H1 (cell line): ENCODE data around the gene ZNF398. TPM values are rescaled to one million over a fixed set of nuclear protein-coding genes. Genes with fewer than 3 reads are reported as not detected.

Experiments used
- CTCF ChIA-PET: fragments of 300-600 bp; sonication (Branson Sonifier 250); formaldehyde crosslinking; loops from one replicate; lab custom pipeline; 2021; ENCODE audit not compliant: partially characterized antibody; lab: Charles Lee
- POLR2A ChIA-PET: fragments of 300-600 bp; sonication (Branson Sonifier 250); formaldehyde crosslinking; loops from one replicate; lab custom pipeline; 2021; ENCODE audit warnings: inconsistent platforms; ENCODE audit not compliant: partially characterized antibody; lab: Charles Lee
- DNase-seq, 2 experiments: peaks; one replicate each; pipeline versions ENCODE4 v3.0.0 to v3.0.0-alpha.2; 2010 to 2022; ENCODE audit warnings: low spot score in 2 of 2, low read depth in 1 of 2, mixed read lengths in 1 of 2
- FAIRE-seq: peaks from 2 replicates; lab custom pipeline; 2011; peaks lifted over from hg19 to GRCh38; lab: Jason Lieb, UNC
- H2AFZ ChIP-seq: 2 replicates; pipeline ENCODE4 v1.8.1; 2012; ENCODE audit warnings: low read length, inconsistent platforms
- H2AK5ac ChIP-seq: 2 replicates; pipeline ENCODE4 v1.6.1; 2013; ENCODE audit warnings: low read depth, low read length
- H2BK120ac ChIP-seq: replicated peaks from 2 replicates; pipeline ENCODE3; 2013; ENCODE audit warnings: low read depth, low read length, inconsistent platforms
- H2BK12ac ChIP-seq: 2 replicates; pipeline ENCODE4 v1.6.1; 2013; ENCODE audit warnings: low read depth, low read length
- H2BK15ac ChIP-seq: 2 replicates; pipeline ENCODE4 v1.6.1; 2013; ENCODE audit warnings: low read length
- H2BK20ac ChIP-seq: 2 replicates; pipeline ENCODE4 v1.6.1; 2013; ENCODE audit warnings: low read length
- H2BK5ac ChIP-seq: 2 replicates; pipeline ENCODE4 v1.6.1; 2013; ENCODE audit warnings: low read depth, low read length
- H3K14ac ChIP-seq: 2 replicates; pipeline ENCODE4 v1.6.1; 2013; ENCODE audit warnings: inconsistent platforms; ENCODE audit not compliant: insufficient read length
- H3K18ac ChIP-seq: 2 replicates; pipeline ENCODE4 v1.6.1; 2013; ENCODE audit warnings: low read length; ENCODE audit errors: extremely low read depth
- H3K23ac ChIP-seq: 2 replicates; pipeline ENCODE4 v1.6.1; 2013; ENCODE audit warnings: inconsistent platforms; ENCODE audit not compliant: insufficient read length
- H3K23me2 ChIP-seq: 2 replicates; pipeline ENCODE4 v1.6.1; 2013; ENCODE audit warnings: low read depth, low read length
- H3K27ac ChIP-seq: 2 replicates; pipeline ENCODE4 v1.6.1; 2011; ENCODE audit warnings: low read depth, low read length, inconsistent platforms
- H3K27me3 ChIP-seq, 4 experiments: replicated peaks in 1 of 4; 1 replicate in 1 of 4; 2 replicates in 3 of 4; pipeline versions ENCODE4 v1.6.1 to v1.8.1; 2011 to 2013; ENCODE audit warnings: low read length in 3 of 4, mild to moderate bottlenecking in 3 of 4, inconsistent platforms in 2 of 4, mixed read lengths in 2 of 4, moderate library complexity in 1 of 4; ENCODE audit not compliant: control insufficient read depth in 3 of 4, insufficient read depth in 3 of 4; ENCODE audit errors: extremely low read depth in 1 of 4
- H3K36me3 ChIP-seq, 4 experiments: 2 replicates each; pipeline versions ENCODE4 v1.6.1 to v1.8.1; 2011 to 2013; ENCODE audit warnings: mild to moderate bottlenecking in 4 of 4, low read length in 3 of 4, moderate library complexity in 2 of 4, control low read depth in 1 of 4, inconsistent platforms in 1 of 4; ENCODE audit not compliant: insufficient read depth in 4 of 4, control insufficient read depth in 2 of 4
- H3K4ac ChIP-seq: replicated peaks from 2 replicates; pipeline ENCODE3; 2013; ENCODE audit warnings: low read length, low read depth, mixed read lengths, inconsistent platforms; ENCODE audit not compliant: insufficient read length
- H3K4me1 ChIP-seq, 4 experiments: replicated peaks in 1 of 4; 1 replicate in 1 of 4; 2 replicates in 3 of 4; pipeline versions ENCODE4 v1.6.1 to v1.8.1; 2011 to 2013; ENCODE audit warnings: low read length in 3 of 4, inconsistent platforms in 2 of 4, mixed read lengths in 1 of 4; ENCODE audit not compliant: insufficient read depth in 4 of 4, control insufficient read depth in 3 of 4
- H3K4me2 ChIP-seq, 2 experiments: 2 replicates each; pipeline versions ENCODE4 v1.6.1 to v1.8.1; 2011 to 2013; ENCODE audit warnings: low read depth in 2 of 2, low read length in 2 of 2, control low read depth in 1 of 2, inconsistent platforms in 1 of 2, mild to moderate bottlenecking in 1 of 2; ENCODE audit not compliant: insufficient read depth in 1 of 2
- H3K4me3 ChIP-seq, 4 experiments: fragments of 200-600, 300-600 bp in 1 of 4; sonication (generic), shearing (Covaris generic), sonication (Bioruptor Twin) in 1 of 4; 2 replicates each; pipeline versions ENCODE4 v1.5.1 to v1.8.1; 2011 to 2016; ENCODE audit warnings: low read length in 4 of 4, low read depth in 3 of 4, control low read depth in 2 of 4, inconsistent platforms in 2 of 4, mild to moderate bottlenecking in 2 of 4, mixed read lengths in 1 of 4, moderate library complexity in 1 of 4; ENCODE audit not compliant: insufficient read depth in 2 of 4; ENCODE audit errors: extremely low read depth in 1 of 4
- H3K56ac ChIP-seq: replicated peaks from 2 replicates; pipeline ENCODE3; 2013; ENCODE audit warnings: low read depth, mild to moderate bottlenecking, mixed read lengths, low read length, inconsistent platforms; ENCODE audit not compliant: insufficient read length
- H3K79me1 ChIP-seq: 2 replicates; pipeline ENCODE4 v1.6.1; 2013; ENCODE audit warnings: low read depth, low read length, control low read depth
- H3K79me2 ChIP-seq, 2 experiments: 2 replicates each; pipeline versions ENCODE4 v1.6.1 to v1.8.1; 2012 to 2013; ENCODE audit warnings: low read length in 2 of 2, mild to moderate bottlenecking in 2 of 2, inconsistent platforms in 1 of 2; ENCODE audit not compliant: insufficient read depth in 2 of 2, control insufficient read depth in 1 of 2
- H3K9ac ChIP-seq, 4 experiments: replicated peaks in 1 of 4; 1 replicate in 1 of 4; 2 replicates in 3 of 4; pipeline versions ENCODE4 v1.6.1 to v1.8.1; 2011 to 2013; ENCODE audit warnings: low read depth in 3 of 4, low read length in 3 of 4, control low read depth in 2 of 4, mild to moderate bottlenecking in 2 of 4, moderate library complexity in 2 of 4, inconsistent platforms in 1 of 4; ENCODE audit errors: extremely low read depth in 1 of 4
- H3K9me3 ChIP-seq, 2 experiments: 2 replicates each; pipeline versions ENCODE4 v1.6.1 to v1.8.1; 2012 to 2013; ENCODE audit warnings: mild to moderate bottlenecking in 2 of 2, moderate library complexity in 2 of 2, control low read depth in 1 of 2, inconsistent platforms in 1 of 2, low read depth in 1 of 2, low read length in 1 of 2, mixed read lengths in 1 of 2; ENCODE audit not compliant: insufficient read depth in 2 of 2
- H4K20me1 ChIP-seq, 2 experiments: replicated peaks in 1 of 2; 2 replicates each; pipeline versions ENCODE3 to v1.8.1; 2011 to 2013; ENCODE audit warnings: inconsistent platforms in 2 of 2, low read length in 2 of 2, mild to moderate bottlenecking in 1 of 2; ENCODE audit not compliant: insufficient read depth in 2 of 2, control insufficient read depth in 1 of 2
- H4K5ac ChIP-seq: 2 replicates; pipeline ENCODE4 v1.6.1; 2013; ENCODE audit warnings: low read length, low read depth, mixed read lengths, inconsistent platforms; ENCODE audit not compliant: insufficient read length
- H4K8ac ChIP-seq: 2 replicates; pipeline ENCODE4 v1.8.0; 2013; ENCODE audit warnings: mild to moderate bottlenecking, moderate library complexity, low read length, inconsistent platforms; ENCODE audit not compliant: insufficient read depth; ENCODE audit errors: extremely low read depth
- H4K91ac ChIP-seq: replicated peaks from 2 replicates; pipeline ENCODE3; 2013; ENCODE audit warnings: low read length, mixed read lengths, inconsistent platforms; ENCODE audit not compliant: insufficient read length
- CREB1 ChIP-seq: IDR thresholded peaks from 2 replicates; pipeline ENCODE4 v1.6.1; 2012; ENCODE audit warnings: inconsistent platforms
- CTCF ChIP-seq, 3 experiments: IDR thresholded peaks; 1 replicate in 2 of 3; 2 replicates in 1 of 3; pipeline versions ENCODE4 v1.5.1 to v1.6.1; 2011; ENCODE audit warnings: low read length in 3 of 3, mild to moderate bottlenecking in 3 of 3, inconsistent platforms in 2 of 3, low read depth in 1 of 3, moderate library complexity in 1 of 3; ENCODE audit not compliant: insufficient read depth in 1 of 3; ENCODE audit errors: control extremely low read depth in 1 of 3
- POLR2AphosphoS5 ChIP-seq: IDR thresholded peaks from 2 replicates; pipeline ENCODE4 v1.6.1; 2011; ENCODE audit warnings: low read depth, low read length
- RBBP5 ChIP-seq: IDR thresholded peaks from 2 replicates; pipeline ENCODE4 v1.7.1; 2012; ENCODE audit warnings: low read depth, mild to moderate bottlenecking, inconsistent platforms, low read length, moderate library complexity, borderline replicate concordance
- TAF1 ChIP-seq: IDR thresholded peaks from 2 replicates; pipeline ENCODE4 v1.6.1; 2011; ENCODE audit warnings: mild to moderate bottlenecking, low read depth, low read length
- TAF7 ChIP-seq: optimal IDR thresholded peaks from 2 replicates; pipeline ENCODE3; 2011; ENCODE audit warnings: low read depth, mild to moderate bottlenecking, inconsistent platforms, low read length, moderate library complexity, borderline replicate concordance
- TEAD4 ChIP-seq: IDR thresholded peaks from 2 replicates; pipeline ENCODE4 v1.6.1; 2012; ENCODE audit warnings: low read depth, low read length, inconsistent platforms, mixed read lengths
- USF2 ChIP-seq: IDR thresholded peaks from 2 replicates; pipeline ENCODE4 v1.6.1; 2011; ENCODE audit warnings: low read length, improper control_type of control experiment
- WGBS, 2 experiments: shearing (Covaris generic) in 1 of 2; methylation state at CpG; one replicate each; pipeline versions ENCODE4 v1.1.6 to v1.1.7; 2013 to 2015; ENCODE audit warnings: low lambda C conversion rate in 2 of 2, mixed read lengths in 2 of 2, inconsistent platforms in 1 of 2, low coverage in 1 of 2, missing lambda C conversion rate in 1 of 2; ENCODE audit not compliant: insufficient replicate concordance in 2 of 2, insufficient coverage in 1 of 2, insufficient read length in 1 of 2; ENCODE audit errors: extremely low coverage in 1 of 2, missing lambda C conversion rate in 1 of 2; 5-methylcytosine and 5-hydroxymethylcytosine counted together
- polyA plus RNA-seq, 7 experiments: library from polyadenylated mRNA; depleted of rRNA in 3 of 7; stranded (reverse) in 5 of 7; unstranded in 2 of 7; fragments of >200 nt in 5 of 7; fragments of 200-250 nt in 2 of 7; gene quantifications; 1 replicate in 5 of 7; 2 replicates in 1 of 7; 4 replicates in 1 of 7; pipeline versions ENCODE4 v1.2.1 to v1.2.3, GENCODE V29; 2011 to 2013; ENCODE audit warnings: missing spikeins in 2 of 7, mixed read lengths in 2 of 7
- total RNA-seq: library from RNA; stranded (reverse); fragmentation: NEBNext Ultra II Directional; extraction: Animal tissue kit (Norgen Biotek cat#: 25700); gene quantifications from 2 replicates; pipeline ENCODE4 v1.2.1, GENCODE V29; 2021

Gene ZNF398
- total and polyA plus RNA-seq, 2 of the 8 experiments (the other 6 are each of a cell fraction or from before 2014, with no cell fraction given): 52.7 to 63.5 TPM

- H4K8ac ChIP-seq: no peak overlapping the region
- no peak overlapping the region for H3K18ac ChIP-seq
- H3K4me1 ChIP-seq: no peaks in the 10 kb centered on the region
- H3K4ac ChIP-seq: no peak overlapping the region
- H2AK5ac ChIP-seq: no peak overlapping the region
- H2BK12ac ChIP-seq: no peak overlapping the region
- H2BK15ac ChIP-seq: no peak overlapping the region
- no peak overlapping the region for H2BK5ac ChIP-seq
- H4K20me1 ChIP-seq: peaks cover 0 to 7% of the 10 kb centered on the region in 2 experiments
- no peak overlapping the region for H3K27ac ChIP-seq
- H3K9me3 ChIP-seq: no peaks in the 10 kb centered on the region
- H3K27me3 ChIP-seq: no peaks in the 10 kb centered on the region
- no peak overlapping the region for H2AFZ ChIP-seq
- no peak overlapping the region for H3K14ac ChIP-seq
- peaks cover 2% of the 10 kb centered on the region for H3K79me1 ChIP-seq
- DNase-seq (no peak), FAIRE-seq (no peak)
- H3K36me3 ChIP-seq: peaks cover 7 to 62% (median 29%) of the 10 kb centered on the region in 4 experiments
- no peaks in the 10 kb centered on the region for H3K23me2 ChIP-seq
- ChIA-PET POLR2A (interaction anchor here (0.8 to 2.3 kb wide), 5 partner anchors 9 to 23 kb away, joined by 3 to 6 read pairs (median 5); partner anchors contain the start of gene ZNF282), CTCF (interaction anchor here (0.6 to 1.8 kb wide), 5 partner anchors 8 to 325 kb away, joined by 3 to 9 read pairs (median 3); no protein-coding TSS in a partner anchor)
- H4K91ac ChIP-seq: no peak overlapping the region
- H3K23ac ChIP-seq: no peak overlapping the region
- no peak overlapping the region for H2BK120ac ChIP-seq
- H2BK20ac ChIP-seq: 0 out of 2 replicates have a peak overlapping the region, but pooled peaks have one; percentile 56
- no peak overlapping the region for H3K4me2 ChIP-seq
- H3K4me3 ChIP-seq: no peak overlapping the region
- 87% methylated on average over 10 of the region's 10 CpGs; no CpG with 5 or more reads in 1 of the 2 experiments for WGBS, 2 experiments
- H3K56ac ChIP-seq: no peak overlapping the region
- no peaks in the 10 kb centered on the region for H3K79me2 ChIP-seq
- H3K9ac ChIP-seq: no peak overlapping the region
- H4K5ac ChIP-seq: no peak overlapping the region
- TF ChIP-seq USF2 (no peak), TAF7 (no peak), CREB1 (no peak), TAF1 (no peak), TEAD4 (no peak), CTCF (IDR thresholded peaks at IDR 0.05; ENCODE audit: control extremely low read depth in 1 of 3, insufficient read depth in 1 of 3, low read depth in 1 of 3, low read length in 3 of 3) (no peak), POLR2AphosphoS5 (no peak), RBBP5 (no peak)
These were observed 71.5 kb downstream of the ZNF398 start for GRCh38 chr7:149218469-149219420.
